BE2C (cell line): ENCODE data around the gene CELA1.
A peak's percentile ranks its signal among the peaks of the same experiment; 100 is the strongest.

Experiments used
- DNase-seq: peaks from one replicate; pipeline ENCODE4 v3.0.0-alpha.2; 2020
- H3K27me3 ChIP-seq: fragments of 250-450 bp; sonication (Bioruptor Pico); 2 replicates; pipeline ENCODE4 v1.5.1; 2020; ENCODE audit warnings: mild to moderate bottlenecking
- H3K36me3 ChIP-seq: fragments of 250-450 bp; sonication (Bioruptor Pico); 2 replicates; pipeline ENCODE4 v1.5.1; 2020; ENCODE audit warnings: mild to moderate bottlenecking
- H3K4me1 ChIP-seq: fragments of 250-450 bp; sonication (Bioruptor Pico); 2 replicates; pipeline ENCODE4 v1.5.1; 2020
- H3K4me3 ChIP-seq: 2 replicates; pipeline ENCODE4 v1.5.1; 2011; ENCODE audit warnings: low read depth, low read length
- H3K9me3 ChIP-seq: fragments of 250-450 bp; sonication (Bioruptor Pico); 2 replicates; pipeline ENCODE4 v1.5.1; 2020
- CTCF ChIP-seq: IDR thresholded peaks from 2 replicates; pipeline ENCODE4 v1.5.1; 2012; ENCODE audit warnings: mild to moderate bottlenecking, low read depth, low read length

Gene CELA1

DNA sequence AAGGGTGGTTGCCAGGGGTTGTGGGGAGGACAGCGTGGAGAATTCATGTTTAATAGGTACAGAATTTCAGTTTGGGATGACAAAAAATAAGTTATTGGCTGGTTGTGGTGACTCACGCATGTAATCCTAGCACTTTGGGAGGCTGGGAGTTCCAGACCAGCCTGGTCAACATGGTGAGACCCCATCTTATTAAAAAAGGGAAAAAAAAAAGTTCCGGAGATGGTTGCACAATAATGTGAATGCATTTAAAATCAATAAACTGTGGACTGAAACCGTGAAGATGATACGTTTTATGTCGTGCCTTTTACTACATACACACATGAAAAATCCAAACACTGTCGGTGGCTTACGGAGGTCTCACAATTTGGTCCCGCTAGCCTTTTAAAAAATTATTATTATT is 24.2 kb upstream of the CELA1 start:
- Histone ChIP-seq H3K27me3 (no peaks in the 10 kb centered on the region), H3K4me1 (peaks cover 23% of the 10 kb centered on the region), H3K36me3 (no peaks in the 10 kb centered on the region; the same call in none of the 2 replicates), H3K4me3 (no peak overlapping the region), H3K9me3 (no peaks in the 10 kb centered on the region)
- no peak for DNase-seq
- TF ChIP-seq CTCF: no peak

GRCh38 chr12:51369581-51369980 is 23.1 kb upstream of the CELA1 start:
- Histone ChIP-seq H3K27me3 (no peaks in the 10 kb centered on the region), H3K36me3 (no peaks in the 10 kb centered on the region; the same call in none of the 2 replicates), H3K4me3 (no peak overlapping the region), H3K9me3 (no peaks in the 10 kb centered on the region), H3K4me1 (peaks cover 23% of the 10 kb centered on the region)
- DNase-seq: no peak
- TF ChIP-seq CTCF: no peak

DNA sequence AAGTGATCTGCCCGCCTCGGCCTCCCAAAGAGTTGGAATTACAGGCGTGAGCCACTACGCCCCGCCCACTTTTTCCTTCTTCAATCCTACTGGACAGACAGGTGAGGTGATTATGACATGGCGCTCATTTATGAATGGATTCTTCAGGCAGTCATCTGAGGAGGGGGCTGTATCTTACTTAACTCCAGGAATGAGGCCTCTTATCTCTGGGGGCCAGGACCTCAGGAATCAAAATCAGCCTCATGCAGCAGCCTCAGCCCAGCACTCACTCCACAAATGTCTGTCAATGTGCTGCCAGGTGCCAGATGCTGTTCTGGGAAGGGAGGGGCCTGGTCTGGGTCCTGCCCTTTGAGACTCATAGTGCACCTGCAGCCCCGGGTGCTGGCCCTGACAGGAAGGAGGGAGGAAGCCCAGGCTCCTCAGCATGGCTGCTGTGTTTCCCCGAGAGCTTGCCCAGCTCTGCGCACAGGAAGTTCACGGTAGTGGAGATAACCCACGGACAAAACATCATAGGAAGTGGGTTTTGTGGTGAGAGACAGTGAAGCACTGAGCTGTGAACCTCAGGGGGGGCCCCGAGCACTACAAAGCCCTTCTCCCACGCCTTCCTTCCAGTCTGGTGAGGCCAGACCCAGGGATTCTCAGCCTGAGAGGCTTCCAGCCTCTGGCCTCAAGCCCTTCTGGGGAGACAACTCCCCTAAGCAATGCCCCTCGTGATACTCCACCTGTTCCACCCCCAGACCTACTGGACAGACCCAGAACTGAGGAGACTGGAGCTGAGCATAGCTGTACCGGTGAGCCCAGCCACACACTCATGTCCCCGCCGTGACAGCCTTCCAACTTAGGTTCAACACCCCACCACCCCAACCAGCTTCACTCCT is 22.4 kb upstream of the CELA1 start:
- TF ChIP-seq CTCF: no peak
- Histone ChIP-seq H3K4me3 (no peak overlapping the region), H3K9me3 (no peaks in the 10 kb centered on the region), H3K36me3 (no peaks in the 10 kb centered on the region; the same call in 1 of the 2 replicates), H3K27me3 (no peaks in the 10 kb centered on the region), H3K4me1 (peaks cover 23% of the 10 kb centered on the region)
- peak; percentile 46 for DNase-seq

GRCh38 chr12:51365276-51365675 is 18.8 kb upstream of the CELA1 start:
- Histone ChIP-seq H3K4me3 (no peak overlapping the region), H3K4me1 (peaks cover 9% of the 10 kb centered on the region), H3K36me3 (no peaks in the 10 kb centered on the region), H3K27me3 (no peaks in the 10 kb centered on the region), H3K9me3 (no peaks in the 10 kb centered on the region)
- no peak for DNase-seq
- no peak for TF ChIP-seq CTCF

DNA sequence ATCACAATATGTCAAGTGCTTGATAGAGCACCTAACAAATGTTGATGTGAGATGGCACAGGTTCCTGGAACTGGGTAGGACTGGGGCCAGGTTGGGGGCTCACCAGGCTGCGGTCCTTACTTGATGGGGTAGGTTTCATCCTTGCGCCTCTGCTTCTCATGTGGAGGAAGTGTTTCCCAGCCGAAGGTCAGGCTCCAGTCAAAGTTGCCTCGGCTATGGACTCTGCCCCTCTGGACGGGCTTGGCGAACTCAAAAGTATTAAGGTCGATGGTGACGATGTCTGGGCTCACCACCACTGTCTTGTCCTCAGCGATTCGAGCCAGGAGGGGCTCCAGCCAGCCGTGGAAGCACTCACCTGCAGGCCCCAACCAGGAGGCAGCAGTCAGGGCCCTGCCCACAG is 17.5 kb upstream of the CELA1 start:
- H3K9me3 ChIP-seq: no peaks in the 10 kb centered on the region
- no peak for DNase-seq

More for the DNA sequence above, 17.5 kb upstream of the CELA1 start:
- Histone ChIP-seq H3K27me3 (no peaks in the 10 kb centered on the region), H3K36me3 (no peaks in the 10 kb centered on the region), H3K4me1 (peaks cover 10% of the 10 kb centered on the region), H3K4me3 (no peak overlapping the region)
- TF ChIP-seq CTCF: no peak
